ENCODE measurements around the gene PDE8B. TPM values are rescaled to one million over a fixed set of nuclear protein-coding genes. Genes with fewer than 3 reads are reported as not detected.
A peak's percentile ranks its signal among the peaks of the same experiment; 100 is the strongest.

The PDE8B gene
- total and polyA plus RNA-seq, 12 donors = 0.27 to 5.6 (median 1.4) TPM

DNA sequence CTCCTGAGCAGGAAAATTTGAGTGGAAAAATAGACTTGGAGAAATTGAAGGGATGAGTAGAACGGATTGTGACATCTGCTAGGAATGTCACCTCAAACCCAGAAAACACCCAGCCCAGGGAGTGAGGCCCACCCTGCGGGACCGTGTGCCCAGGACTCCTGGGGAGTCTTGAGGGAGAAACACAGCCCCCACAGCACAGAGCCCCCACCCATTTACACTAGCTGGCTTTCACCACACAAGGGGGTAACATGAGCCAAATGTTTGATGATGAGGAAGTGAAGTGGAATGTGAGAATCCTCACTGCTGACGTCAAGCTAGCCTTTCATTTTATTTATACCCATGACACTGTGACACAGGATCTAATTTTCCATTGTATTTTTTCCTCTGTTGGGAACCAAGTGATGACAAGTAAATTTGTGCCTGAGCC, 42.8 kb upstream of the PDE8B start:
- DNase-seq (no peak), ATAC-seq (peak in 7 of 8 donors; percentile 23 to 84 (median 79))
- 35 to 36% methylated on average over 4 of the region's 4 CpGs for WGBS, 2 donors
- Histone ChIP-seq H3K4me1 (peaks cover 0 to 31% (median 23%) of the 10 kb centered on the region in 9 donors), H3K27me3 (peaks cover 0 to 9% (median 0%) of the 10 kb centered on the region in 7 donors), H3K9me3 (no peaks in the 10 kb centered on the region), H3K4me3 (no peak overlapping the region), H3K27ac (peak overlapping the region in 8 of 10 donors; percentile 22 to 80 (median 68)), H3K36me3 (no peaks in the 10 kb centered on the region)
- TF ChIP-seq, protein P1, sequence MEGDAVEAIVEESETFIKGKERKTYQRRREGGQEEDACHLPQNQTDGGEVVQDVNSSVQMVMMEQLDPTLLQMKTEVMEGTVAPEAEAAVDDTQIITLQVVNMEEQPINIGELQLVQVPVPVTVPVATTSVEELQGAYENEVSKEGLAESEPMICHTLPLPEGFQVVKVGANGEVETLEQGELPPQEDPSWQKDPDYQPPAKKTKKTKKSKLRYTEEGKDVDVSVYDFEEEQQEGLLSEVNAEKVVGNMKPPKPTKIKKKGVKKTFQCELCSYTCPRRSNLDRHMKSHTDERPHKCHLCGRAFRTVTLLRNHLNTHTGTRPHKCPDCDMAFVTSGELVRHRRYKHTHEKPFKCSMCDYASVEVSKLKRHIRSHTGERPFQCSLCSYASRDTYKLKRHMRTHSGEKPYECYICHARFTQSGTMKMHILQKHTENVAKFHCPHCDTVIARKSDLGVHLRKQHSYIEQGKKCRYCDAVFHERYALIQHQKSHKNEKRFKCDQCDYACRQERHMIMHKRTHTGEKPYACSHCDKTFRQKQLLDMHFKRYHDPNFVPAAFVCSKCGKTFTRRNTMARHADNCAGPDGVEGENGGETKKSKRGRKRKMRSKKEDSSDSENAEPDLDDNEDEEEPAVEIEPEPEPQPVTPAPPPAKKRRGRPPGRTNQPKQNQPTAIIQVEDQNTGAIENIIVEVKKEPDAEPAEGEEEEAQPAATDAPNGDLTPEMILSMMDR (IDR thresholded peaks at IDR 0.05) = no peak
- intact Hi-C loops (cut with DNase I) = no loop called here

DNA sequence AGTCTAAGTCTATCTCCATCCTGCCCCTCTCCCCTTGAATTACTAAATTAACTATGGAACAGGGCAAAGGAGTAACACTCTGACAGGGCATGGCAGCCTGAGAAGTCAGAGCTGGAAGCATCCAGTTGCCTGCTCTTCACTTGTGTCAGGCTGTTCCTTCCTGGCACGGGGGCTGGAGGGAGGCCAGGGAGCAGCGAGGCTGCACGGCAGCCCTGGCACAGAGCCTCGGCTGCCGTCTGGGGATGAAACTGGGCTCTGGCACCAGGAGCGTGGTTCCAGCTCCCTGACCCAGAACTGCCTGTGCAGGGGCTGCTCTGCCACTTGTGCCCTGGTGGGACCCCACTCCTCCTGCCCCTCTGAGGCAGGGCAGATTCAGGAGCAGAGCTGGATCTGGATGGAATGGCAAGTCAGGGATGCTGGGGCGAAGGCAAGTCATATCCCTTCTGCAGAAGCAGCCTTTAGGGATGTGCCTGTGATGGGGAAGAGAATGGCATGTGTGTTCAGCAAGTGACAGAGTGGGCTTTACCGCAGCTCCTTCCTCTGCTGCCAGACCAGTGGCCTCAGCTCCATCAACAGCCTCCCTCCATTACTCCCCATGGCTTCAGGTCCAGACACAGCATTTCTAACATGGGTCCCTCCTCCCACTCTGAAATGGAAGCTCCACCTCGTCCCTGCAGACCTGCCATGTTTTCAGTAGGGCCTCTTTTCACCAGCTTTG, 42.2 kb upstream of the PDE8B start:
- H3K27ac ChIP-seq = peak overlapping the region in 8 of 10 donors; percentile 22 to 80 (median 68)
- no peaks in the 10 kb centered on the region for H3K36me3 ChIP-seq
- peak; percentile 64 to 77 for DNase-seq
- no peak overlapping the region for H3K4me3 ChIP-seq
- intact Hi-C loops (cut with DNase I) = no loop called here
- TF ChIP-seq, protein P1 (IDR thresholded peaks at IDR 0.05) = no peak
- 24 to 25% methylated on average over 9 of the region's 9 CpGs for WGBS, 2 donors
- peaks cover 0 to 31% (median 23%) of the 10 kb centered on the region in 9 donors for H3K4me1 ChIP-seq
- ATAC-seq = peak; percentile 75 to 95 (median 90)
- H3K27me3 ChIP-seq = peaks cover 0 to 9% (median 0%) of the 10 kb centered on the region in 7 donors
- H3K9me3 ChIP-seq = no peaks in the 10 kb centered on the region

GRCh38 chr5:77168879-77169244, 41.6 kb upstream of the PDE8B start:
- WGBS, 2 donors = 47 to 60% methylated on average over 3 of the region's 3 CpGs
- H3K9me3 ChIP-seq = no peaks in the 10 kb centered on the region
- H3K36me3 ChIP-seq = no peaks in the 10 kb centered on the region
- no peak overlapping the region for H3K4me3 ChIP-seq
- peaks cover 0 to 31% (median 23%) of the 10 kb centered on the region in 9 donors for H3K4me1 ChIP-seq
- TF ChIP-seq, protein P1 (IDR thresholded peaks at IDR 0.05) = no peak
- ATAC-seq (peak in 3 of 8 donors; percentile 1 to 16 (median 10)), DNase-seq (no peak)
- intact Hi-C loops (cut with DNase I) = no loop called here
- H3K27me3 ChIP-seq = peaks cover 0 to 9% (median 0%) of the 10 kb centered on the region in 7 donors
- peak overlapping the region in 5 of 10 donors; percentile 63 to 80 (median 73) for H3K27ac ChIP-seq

DNA sequence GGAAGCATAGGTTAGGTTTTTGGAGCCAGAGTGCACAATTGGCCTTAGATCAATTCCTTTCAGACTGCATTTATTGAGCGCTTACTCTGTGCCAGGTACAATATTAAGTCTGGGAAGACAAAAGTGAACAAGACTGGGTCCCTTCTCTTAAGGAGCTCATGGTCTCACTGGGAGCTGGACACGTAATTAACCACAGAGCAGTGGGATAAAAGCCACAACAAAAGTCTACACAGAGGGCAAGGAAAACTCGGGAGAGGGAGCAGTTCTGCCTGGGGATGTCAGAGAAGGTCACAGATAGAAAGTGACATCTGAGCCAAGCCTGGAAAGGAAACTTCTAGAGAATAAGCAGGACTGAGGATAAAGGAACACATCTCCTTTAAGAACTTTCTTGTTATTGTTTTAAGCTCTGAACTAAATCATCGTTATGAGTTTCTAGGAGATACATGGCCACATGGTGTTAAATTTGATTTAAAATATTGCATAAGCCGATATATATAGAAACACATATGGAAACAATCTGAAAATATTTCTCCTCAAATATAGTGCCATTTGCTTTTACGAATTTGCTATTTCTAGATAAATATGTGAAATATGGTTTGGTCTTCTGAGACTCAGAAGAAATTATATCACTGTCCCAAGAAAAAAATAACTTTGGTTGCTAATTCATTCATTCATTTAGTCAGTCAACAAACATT, 40.1 kb upstream of the PDE8B start:
- TF ChIP-seq, protein P1 (IDR thresholded peaks at IDR 0.05) = no peak
- H3K4me3 ChIP-seq = no peak overlapping the region
- H3K27ac ChIP-seq = no peak overlapping the region
- intact Hi-C loops (cut with DNase I) = no loop called here
- H3K27me3 ChIP-seq = peaks cover 0 to 9% (median 0%) of the 10 kb centered on the region in 7 donors
- ATAC-seq (no peak), DNase-seq (no peak)
- 72 to 76% methylated on average over 6 of the region's 6 CpGs for WGBS, 2 donors
- H3K4me1 ChIP-seq = peaks cover 0 to 34% (median 23%) of the 10 kb centered on the region in 9 donors
- H3K9me3 ChIP-seq = no peaks in the 10 kb centered on the region
- no peaks in the 10 kb centered on the region for H3K36me3 ChIP-seq

Measured in heart right ventricle (tissue), 16 donors.